Lower lobe of right lung (tissue), 2 donors: ENCODE results near the gene USP17L20. TPM values are rescaled to one million over a fixed set of nuclear protein-coding genes. Genes with fewer than 3 reads are reported as not detected.
"Not testable (repeated sequence)": the region's sequence is repeated elsewhere in the genome, so short reads cannot be mapped to it uniquely, and the experiment has no call there.

Experiments
- ATAC-seq, 2 donors: fragments of 200-7000 bp; cut with Tn5 transposase; one replicate each; pipeline ENCODE4 v1.9.1; 2020 to 2022; ENCODE audit warnings: mild to moderate bottlenecking in 2 of 2, moderate library complexity in 2 of 2
- DNase-seq: peaks from one replicate; pipeline ENCODE4 v3.0.0-alpha.2; 2020
- H3K27ac ChIP-seq: fragments of 200-600 bp; one replicate; pipeline ENCODE4 v1.8.0; 2022
- H3K27me3 ChIP-seq: fragments of 200-600 bp; one replicate; pipeline ENCODE4 v1.8.0; 2022; ENCODE audit warnings: low read depth
- H3K36me3 ChIP-seq: fragments of 200-600 bp; one replicate; pipeline ENCODE4 v1.8.0; 2022; ENCODE audit warnings: mild to moderate bottlenecking
- H3K4me1 ChIP-seq: fragments of 200-600 bp; one replicate; pipeline ENCODE4 v1.8.0; 2022
- H3K4me3 ChIP-seq: fragments of 200-600 bp; one replicate; pipeline ENCODE4 v1.8.0; 2022; ENCODE audit warnings: mild to moderate bottlenecking
- H3K9me3 ChIP-seq: fragments of 200-600 bp; one replicate; pipeline ENCODE4 v1.8.0; 2022
- intact Hi-C: fragments of 100-400 bp; cut with DNase I; formaldehyde crosslinking; loops from one replicate; pipeline ENCODE4 v1.11.0; 2022
- total RNA-seq: library from RNA; stranded (reverse); fragmentation: NEBNext Ultra II Directional; extraction: Animal tissue kit (Norgen Biotek cat#: 25700); gene quantifications from one replicate; pipeline ENCODE4 v1.2.1, GENCODE V29; 2021
- donor health status: DM: no; HTN: yes; CAD: no; lungs with severe emphysema.

The USP17L20 gene
- total RNA-seq, 1 donor from 2014 or later: not detected

DNA sequence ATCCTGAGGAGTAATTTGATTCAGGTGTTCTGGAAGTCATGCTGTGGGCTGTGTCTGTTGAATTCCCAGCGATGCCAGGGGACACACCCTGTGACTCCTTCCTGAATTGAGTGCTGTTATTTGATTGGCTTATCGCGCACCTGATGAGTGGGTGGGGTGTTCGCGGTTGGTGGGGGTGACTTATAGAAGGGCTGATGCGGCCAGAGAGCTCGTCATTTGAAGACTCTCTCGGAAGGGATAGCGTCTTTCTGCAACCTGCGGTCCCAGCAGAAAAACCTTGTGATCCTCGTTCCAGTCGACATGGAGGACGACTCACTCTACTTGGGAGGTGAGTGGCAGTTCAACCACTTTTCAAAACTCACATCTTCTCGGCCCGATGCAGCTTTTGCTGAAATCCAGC, 9.4 kb downstream of the USP17L20 start, which contains the start of gene USP17L22:
TSS of gene USP17L22 (plus strand) at position 301 of the 400 bp plus-strand sequence. CDS start at position 301, 0 bp downstream.
- H3K4me1 ChIP-seq, H3K27ac ChIP-seq, intact Hi-C loops, H3K4me3 ChIP-seq, ATAC-seq, DNase-seq, H3K9me3 ChIP-seq, H3K27me3 ChIP-seq, H3K36me3 ChIP-seq: not testable (repeated sequence)

DNA sequence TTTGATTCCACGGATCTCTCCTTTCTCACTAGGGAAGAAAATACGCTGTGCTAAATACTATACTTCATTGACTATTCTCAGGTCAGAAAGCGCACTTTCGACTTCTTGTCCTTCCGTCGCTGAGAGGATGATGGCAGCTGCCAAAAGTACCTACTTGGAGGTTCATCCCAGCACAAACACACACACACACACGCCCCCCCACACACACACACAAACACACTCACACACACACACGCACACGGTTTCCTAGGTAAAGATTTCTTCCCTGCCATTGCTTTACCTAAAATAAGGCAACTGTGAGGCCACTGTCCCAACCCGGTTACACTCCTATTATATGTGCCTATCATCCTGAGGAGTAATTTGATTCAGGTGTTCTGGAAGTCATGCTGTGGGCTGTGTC, 13.8 kb downstream of the USP17L20 start:
- H3K27ac ChIP-seq, H3K9me3 ChIP-seq, ATAC-seq, H3K4me1 ChIP-seq, H3K27me3 ChIP-seq, intact Hi-C loops, H3K4me3 ChIP-seq, H3K36me3 ChIP-seq: not testable (repeated sequence)
- DNase-seq: peak; percentile 67

Other genes starting within 250 kb of the USP17L20 start
- not detected for gene FAM90A26, start 87.7 kb upstream of the USP17L20 start, total RNA-seq
- not detected for gene USP17L10, start 47.5 kb upstream of the USP17L20 start, total RNA-seq
- not detected for gene USP17L11, start 42.7 kb upstream of the USP17L20 start, total RNA-seq
- not detected for gene USP17L12, start 38.0 kb upstream of the USP17L20 start, total RNA-seq
- gene USP17L13, start 33.2 kb upstream of the USP17L20 start, total RNA-seq: not detected
- not detected for gene USP17L15, start 23.7 kb upstream of the USP17L20 start, total RNA-seq
- not detected for gene USP17L17, start 14.2 kb upstream of the USP17L20 start, total RNA-seq
- gene USP17L18, start 9.5 kb upstream of the USP17L20 start, total RNA-seq: not detected
- gene USP17L19, start 4.7 kb upstream of the USP17L20 start, total RNA-seq: not detected
- not detected for gene USP17L21, start 4.7 kb downstream of the USP17L20 start, total RNA-seq
- not detected for gene USP17L22, start 9.5 kb downstream of the USP17L20 start, total RNA-seq
- gene USP17L24, start 67.0 kb downstream of the USP17L20 start, total RNA-seq: not detected
- not detected for gene USP17L25, start 71.8 kb downstream of the USP17L20 start, total RNA-seq
- not detected for gene USP17L26, start 76.5 kb downstream of the USP17L20 start, total RNA-seq
- gene USP17L5, start 81.3 kb downstream of the USP17L20 start, total RNA-seq: not detected
- gene USP17L27, start 86.0 kb downstream of the USP17L20 start, total RNA-seq: not detected
- gene USP17L28, start 90.8 kb downstream of the USP17L20 start, total RNA-seq: not detected
- gene USP17L29, start 95.5 kb downstream of the USP17L20 start, total RNA-seq: not detected
- gene USP17L30, start 105.0 kb downstream of the USP17L20 start, total RNA-seq: not detected
- not detected for gene DEFB131A, start 186.3 kb downstream of the USP17L20 start, total RNA-seq